ENCODE measurements around the gene FAM177A1. TPM values are rescaled to one million over a fixed set of nuclear protein-coding genes. Genes with fewer than 3 reads are reported as not detected.

The FAM177A1 gene
- total RNA-seq, 1 experiment from 2014 or later: 58.6 TPM

- peak; percentile 59 for DNase-seq (ENCODE audit: low read depth)
Measured at GRCh38 chr14:35122696-35123387, 76.8 kb downstream of the FAM177A1 start.

- no peak for DNase-seq (ENCODE audit: low read depth)
Measured at GRCh38 chr14:35123388-35123703, 77.3 kb downstream of the FAM177A1 start.

GRCh38 chr14:35124127-35124526 lies 78.1 kb downstream of the FAM177A1 start:
- DNase-seq (ENCODE audit: low read depth): no peak

Other genes starting within 250 kb of the FAM177A1 start
- gene BAZ1A, start 170.9 kb upstream of the FAM177A1 start, total RNA-seq (2014; rRNA removed): 39.4 and 49.1 TPM in 2 replicates
- gene SRP54, start 63.3 kb upstream of the FAM177A1 start, total RNA-seq (2014; rRNA removed): 75.8 and 81.1 TPM in 2 replicates
- gene PPP2R3C, start 75.7 kb downstream of the FAM177A1 start, total RNA-seq (2014; rRNA removed): 39.9 and 58.6 TPM in 2 replicates
- 43.3 and 54.4 TPM in 2 replicates for gene PRORP, start 76.3 kb downstream of the FAM177A1 start, total RNA-seq (2014; rRNA removed)
- gene PSMA6, start 246.1 kb downstream of the FAM177A1 start, total RNA-seq (2014; rRNA removed): 221 and 262 TPM in 2 replicates

All from LHCN-M2 (cell line).